ENCODE data around the gene OR10X1.

DNA sequence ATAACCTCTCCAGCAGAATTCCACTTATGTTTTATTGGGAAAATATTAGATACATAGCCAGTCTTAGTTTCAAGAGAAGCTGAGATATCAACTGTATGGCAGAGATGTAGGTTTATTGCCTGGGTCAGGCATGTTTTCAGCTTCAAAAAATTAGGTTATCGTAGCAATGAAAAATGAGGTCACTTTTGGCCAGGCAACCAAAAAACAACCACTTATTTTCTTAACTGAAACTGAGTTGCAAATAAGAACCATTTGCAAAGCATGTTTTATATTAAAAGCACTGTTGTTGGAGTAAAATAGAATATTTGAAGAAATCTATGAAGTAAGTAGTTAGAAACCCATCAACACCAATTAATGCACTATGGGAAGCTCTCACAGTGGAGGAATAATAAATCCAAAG lies 20.0 kb downstream of the OR10X1 start:
- TF ChIP-seq, protein P1, sequence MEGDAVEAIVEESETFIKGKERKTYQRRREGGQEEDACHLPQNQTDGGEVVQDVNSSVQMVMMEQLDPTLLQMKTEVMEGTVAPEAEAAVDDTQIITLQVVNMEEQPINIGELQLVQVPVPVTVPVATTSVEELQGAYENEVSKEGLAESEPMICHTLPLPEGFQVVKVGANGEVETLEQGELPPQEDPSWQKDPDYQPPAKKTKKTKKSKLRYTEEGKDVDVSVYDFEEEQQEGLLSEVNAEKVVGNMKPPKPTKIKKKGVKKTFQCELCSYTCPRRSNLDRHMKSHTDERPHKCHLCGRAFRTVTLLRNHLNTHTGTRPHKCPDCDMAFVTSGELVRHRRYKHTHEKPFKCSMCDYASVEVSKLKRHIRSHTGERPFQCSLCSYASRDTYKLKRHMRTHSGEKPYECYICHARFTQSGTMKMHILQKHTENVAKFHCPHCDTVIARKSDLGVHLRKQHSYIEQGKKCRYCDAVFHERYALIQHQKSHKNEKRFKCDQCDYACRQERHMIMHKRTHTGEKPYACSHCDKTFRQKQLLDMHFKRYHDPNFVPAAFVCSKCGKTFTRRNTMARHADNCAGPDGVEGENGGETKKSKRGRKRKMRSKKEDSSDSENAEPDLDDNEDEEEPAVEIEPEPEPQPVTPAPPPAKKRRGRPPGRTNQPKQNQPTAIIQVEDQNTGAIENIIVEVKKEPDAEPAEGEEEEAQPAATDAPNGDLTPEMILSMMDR (IDR thresholded peaks at IDR 0.05 in 4 of 5, conservative IDR thresholded peaks at IDR 0.05 in 1 of 5), result no peak
- no peak for TF ChIP-seq POLR2A (IDR thresholded peaks at IDR 0.05)

Data from gastrocnemius medialis (tissue), 4 donors.